HG02973 (cell line): Measurements from ENCODE around the gene IL17RA.
A peak's percentile ranks its signal among the peaks of the same experiment; 100 is the strongest.

Experiments used
- ATAC-seq: cut with Tn5 transposase; IDR thresholded peaks from one replicate; pipeline ENCODE4 v1.9.1; 2021; ENCODE audit warnings: moderate library complexity; ENCODE audit not compliant: unreplicated experiment

The IL17RA gene

DNA sequence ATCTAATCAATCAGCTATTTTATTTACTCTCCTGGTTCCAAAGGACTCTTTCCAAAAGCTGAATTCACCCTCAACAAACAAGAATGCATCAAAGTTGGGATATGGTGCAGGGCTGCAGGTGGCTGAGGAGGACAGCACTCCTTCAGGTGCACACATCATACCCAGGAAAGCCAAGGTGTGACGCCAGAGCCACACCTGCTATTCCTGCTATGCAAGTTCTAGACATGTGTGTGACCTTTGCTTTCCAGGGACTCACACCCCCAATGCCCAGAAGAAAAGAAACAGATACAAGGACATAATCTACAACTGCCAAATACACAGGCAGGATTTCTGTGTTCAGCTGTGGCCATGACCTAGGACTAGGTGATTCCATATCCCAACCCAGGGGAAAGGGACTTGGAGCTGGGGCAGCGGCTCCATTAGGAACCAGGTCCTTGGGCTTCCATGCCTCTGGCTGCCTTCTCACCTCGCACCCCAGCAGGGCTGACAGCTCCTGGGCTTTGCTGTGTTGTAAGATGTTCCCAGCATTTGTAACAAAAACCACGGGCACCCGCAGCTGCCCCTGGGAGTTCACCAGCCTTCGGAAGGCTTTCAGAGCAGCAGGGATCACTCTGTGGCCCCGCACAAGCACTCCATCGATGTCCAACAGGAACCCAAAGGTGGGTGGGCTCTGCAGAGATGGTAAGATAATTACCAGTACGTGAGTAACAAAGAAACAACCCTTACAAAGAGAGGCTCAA lies 64.4 kb downstream of the IL17RA start:
- ATAC-seq: no peak

DNA sequence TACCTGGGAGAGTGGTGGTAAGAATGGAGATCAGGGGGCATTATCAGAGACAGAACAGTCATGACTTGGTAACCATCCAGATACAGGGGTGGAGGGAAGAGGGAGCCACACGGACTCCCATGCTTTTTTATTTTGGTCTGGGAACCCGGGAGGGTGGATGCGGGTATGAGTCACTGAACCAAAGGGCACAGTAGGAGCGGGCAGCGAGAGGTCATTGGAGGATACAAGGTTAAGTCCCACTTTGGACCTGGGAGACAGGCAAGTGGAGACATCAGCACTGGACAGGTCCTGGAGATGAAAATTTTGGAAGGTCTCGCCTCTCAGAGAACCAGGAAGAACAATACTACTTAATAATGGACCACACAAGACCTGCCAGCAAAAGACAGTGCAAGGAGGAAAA lies 67.5 kb downstream of the IL17RA start:
- ATAC-seq: no peak

DNA sequence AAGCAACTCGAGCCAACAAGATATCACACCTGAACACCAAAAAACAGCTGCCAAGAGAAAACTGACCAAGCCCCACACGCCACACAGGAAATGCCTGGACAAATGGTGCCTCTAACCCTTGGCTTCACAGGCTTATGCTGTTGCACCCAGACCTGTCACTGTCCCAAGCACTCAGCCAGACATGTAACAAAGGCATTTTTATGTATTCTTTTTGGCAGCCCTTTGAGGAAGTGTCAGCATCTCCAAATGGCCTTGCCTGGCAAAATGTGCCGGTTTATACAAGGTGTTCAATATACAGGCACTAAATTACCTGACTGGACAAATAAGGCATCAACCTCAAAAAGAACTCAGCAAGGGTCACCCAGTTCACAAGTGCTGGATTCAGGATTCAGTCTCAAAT lies 68.2 kb downstream of the IL17RA start:
- ATAC-seq: no peak

DNA sequence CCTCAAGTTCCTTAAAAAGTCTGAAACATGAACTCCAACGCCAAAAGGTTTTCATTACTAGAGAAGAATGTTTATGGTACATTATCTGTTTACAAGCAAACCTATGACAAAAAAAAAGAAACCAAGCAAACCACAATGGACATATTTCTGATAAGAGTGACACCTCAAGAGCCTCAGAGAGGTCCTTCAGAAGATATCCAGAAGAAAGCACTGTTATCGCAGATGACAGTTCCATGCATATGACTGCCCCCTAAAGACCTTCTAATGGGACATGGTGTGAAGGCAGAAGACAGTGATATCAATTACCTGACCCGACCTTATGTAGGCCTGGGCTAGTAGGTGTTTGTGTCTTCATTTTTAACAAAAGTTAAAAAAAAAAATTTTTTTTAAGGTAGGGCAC lies 71.1 kb downstream of the IL17RA start:
- ATAC-seq: no peak

DNA sequence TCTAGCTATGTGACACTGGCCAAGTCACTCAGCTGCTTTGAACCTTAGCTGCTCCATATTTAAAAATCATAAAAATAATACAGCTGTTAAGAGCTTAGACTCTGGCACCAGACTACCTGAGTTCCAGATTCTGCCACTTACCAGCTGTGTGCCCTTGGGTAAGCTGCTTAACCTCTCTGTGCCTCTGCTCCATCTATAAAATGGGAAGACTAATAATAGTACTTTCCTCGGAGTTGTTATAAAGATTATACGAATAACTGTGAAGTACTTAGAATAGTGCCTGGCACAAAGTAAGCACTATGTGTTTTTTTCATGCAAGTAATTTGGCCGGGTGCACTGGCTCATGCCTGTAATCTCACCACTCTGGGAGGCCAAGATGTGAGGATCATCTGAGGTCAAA lies 72.9 kb downstream of the IL17RA start:
- no peak for ATAC-seq

DNA sequence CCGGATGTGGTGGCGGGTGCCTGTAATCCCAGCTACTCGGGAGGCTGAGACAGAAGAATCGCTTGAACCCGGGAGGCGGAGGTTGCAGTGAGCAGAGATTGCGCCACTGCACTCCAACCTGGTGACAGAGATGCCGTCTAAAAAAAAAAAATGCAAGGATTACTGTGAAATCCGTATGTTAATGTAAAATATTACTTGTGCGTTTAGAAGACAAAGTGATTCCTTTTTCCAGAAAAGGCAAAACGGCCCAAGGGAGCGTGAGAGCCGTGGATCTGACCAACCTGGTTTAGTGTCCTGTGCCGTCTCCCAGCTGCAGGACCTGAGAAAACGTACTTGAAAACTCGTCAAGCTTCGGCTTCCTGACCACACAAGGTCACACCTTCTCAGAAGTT lies 73.4 kb downstream of the IL17RA start:
- ATAC-seq: no peak

DNA sequence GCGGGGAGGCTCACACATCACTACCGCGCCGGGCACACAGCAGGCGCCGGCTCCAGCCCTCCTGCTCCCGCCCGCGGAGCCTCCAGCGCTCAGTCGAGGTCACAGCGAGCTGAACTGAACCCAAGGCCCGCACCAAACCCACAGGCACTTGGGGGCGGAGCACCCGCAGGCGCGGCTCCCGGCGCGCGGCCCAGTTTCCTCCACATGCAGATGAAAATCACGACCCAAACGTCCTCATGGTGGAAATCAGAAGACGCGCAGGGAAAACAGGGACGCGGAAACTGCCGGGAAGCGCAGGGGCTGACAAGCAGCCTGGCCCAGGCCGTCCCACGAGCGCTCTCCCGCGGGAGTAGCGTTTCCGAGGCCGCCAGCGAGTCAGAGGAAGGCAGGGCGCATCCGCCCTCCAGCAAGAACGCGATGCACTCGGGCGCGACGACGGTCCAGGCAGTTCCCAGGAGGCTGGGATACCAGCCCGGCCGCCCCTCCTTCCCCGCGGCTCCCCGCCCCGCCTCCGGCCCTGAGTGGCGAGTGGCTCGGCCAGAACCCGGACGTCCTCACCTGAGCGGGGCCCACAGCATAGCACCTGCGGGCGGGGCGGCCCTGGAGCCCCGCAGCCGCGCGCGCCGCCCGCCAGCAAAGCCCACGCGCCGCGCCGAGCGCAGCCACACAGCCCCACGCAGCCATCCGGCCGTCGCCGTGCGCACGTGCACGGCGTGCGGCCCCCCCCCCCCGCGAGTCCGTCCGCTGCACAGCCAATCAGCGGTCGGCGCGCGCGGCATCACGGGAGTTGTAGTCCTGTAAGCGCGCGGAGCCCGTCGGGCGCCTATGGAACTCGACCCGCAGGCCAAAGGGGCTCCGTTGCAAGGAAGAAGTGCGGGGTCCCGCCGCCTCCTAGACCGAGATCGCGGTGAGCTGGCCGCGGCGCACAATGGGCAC lies 74.0 kb downstream of the IL17RA start, which contains the start of gene HDHD5:
TSS of gene HDHD5 (minus strand) at position 710 of the 936 bp plus-strand sequence. CDS start at position 684, 26 bp downstream.
- ATAC-seq: peak; percentile 68

DNA sequence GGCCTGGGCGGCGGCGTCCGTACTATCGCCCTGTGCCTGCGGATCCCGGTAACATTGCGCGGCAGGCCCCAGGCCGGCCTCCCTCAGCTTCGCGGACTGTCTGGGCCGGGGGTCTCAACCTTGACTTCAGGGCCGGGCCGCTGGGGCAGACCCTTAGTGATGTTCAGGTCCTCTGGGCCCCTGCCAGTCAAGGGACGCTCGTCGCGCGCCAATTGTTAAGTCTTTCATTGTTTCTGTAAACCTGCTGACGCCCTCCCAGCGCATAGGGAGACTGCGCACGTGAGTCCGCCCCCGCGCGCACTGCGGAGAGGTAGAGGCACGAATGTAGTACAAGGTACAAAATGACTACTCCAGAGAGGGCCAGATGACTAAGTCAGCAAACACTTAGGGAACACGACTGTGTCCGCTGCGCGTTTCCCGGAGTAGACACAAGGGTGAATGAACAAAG lies 74.7 kb downstream of the IL17RA start:
- peak; percentile 16 for ATAC-seq

DNA sequence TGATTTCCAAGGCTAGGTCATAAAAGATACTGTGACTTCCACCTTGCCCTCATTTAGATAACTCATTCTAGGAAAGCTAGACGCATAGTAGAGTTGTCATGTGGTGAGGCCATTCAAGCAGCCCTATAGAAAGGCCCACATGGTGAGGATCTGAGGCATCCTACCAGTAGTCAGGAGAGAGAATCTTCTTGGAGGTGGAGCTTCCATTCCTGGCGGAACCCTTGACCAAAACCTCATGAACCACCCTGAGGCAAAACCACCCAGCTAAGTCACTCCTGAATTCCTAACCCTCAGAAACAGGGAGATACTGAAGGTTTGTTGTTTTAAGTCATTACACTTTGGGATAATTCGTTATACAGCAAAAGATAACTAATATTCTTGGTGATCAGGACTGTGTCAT lies 77.2 kb downstream of the IL17RA start:
- ATAC-seq: no peak

DNA sequence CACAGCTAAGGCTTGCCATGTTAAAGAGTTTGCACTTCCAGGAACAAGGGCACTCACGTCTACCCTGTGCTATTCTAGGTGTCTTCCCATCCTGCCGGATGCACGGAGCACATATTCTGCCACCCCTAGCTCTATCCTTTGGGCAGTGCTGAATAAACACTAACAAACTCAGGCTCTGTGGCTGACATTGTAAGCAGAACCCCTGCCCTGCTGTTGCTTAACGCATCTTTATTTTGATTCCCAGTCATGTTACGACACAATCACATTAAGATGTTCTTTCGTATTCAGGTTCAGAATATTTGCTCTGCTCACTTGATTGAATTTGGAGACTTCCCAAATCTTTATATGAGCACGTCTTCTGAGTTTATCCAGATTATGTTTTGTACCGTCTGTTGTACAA lies 77.9 kb downstream of the IL17RA start:
- ATAC-seq: no peak

DNA sequence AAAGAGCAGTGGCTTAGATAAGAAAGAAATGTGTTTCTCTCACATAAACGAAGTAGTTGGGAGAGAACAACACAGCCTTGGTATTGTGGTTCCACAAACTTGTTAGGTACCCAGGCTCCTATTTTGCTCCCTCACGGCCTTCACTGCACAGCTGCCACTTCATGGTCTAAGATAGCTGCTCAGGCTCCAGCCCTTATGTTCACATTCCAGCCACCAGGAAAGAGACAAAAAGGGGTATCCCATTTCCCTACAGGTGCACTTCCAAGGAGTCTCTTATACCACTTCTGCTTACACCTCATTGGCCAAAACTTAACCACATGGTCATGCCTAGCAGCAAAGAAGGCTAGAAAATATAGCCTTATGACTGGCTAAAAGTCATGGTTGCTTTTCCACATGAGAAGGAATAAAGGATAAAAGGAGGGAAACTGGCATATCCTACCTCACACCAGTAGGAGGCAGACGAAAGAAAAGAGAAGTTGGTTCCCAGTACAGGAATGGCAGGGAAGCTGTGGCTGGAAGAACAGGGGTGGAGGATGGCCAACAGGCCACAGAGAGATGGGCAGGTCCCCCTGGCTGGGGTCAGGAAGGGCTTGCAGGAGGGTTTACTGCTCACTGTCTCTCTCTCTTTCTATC lies 79.7 kb downstream of the IL17RA start:
- no peak for ATAC-seq
